IMR-90 (cell line): Measurements from ENCODE around the gene CNNM2. TPM values are rescaled to one million over a fixed set of nuclear protein-coding genes. Genes with fewer than 3 reads are reported as not detected.

Source experiments
- ATAC-seq: fragments of 200-7000 bp; cut with Tn5 transposase; 2 replicates; pipeline ENCODE4 v1.9.1; 2020; ENCODE audit warnings: low read depth, mild to moderate bottlenecking, moderate library complexity
- BruUV-seq: library from RNA; stranded (reverse); fragments of 400-500 nt; replicated peaks from 2 replicates; lab custom pipeline; 2021; lab: Mats Ljungman, UMichigan
- CTCF ChIA-PET: fragments of 300-600 bp; formaldehyde crosslinking; extraction: SDS; loops from one replicate; lab custom pipeline; 2021; ENCODE audit warnings: antibody characterized with exemption; lab: Yijun Ruan, JAX
- POLR2A ChIA-PET: fragments of 300-600 bp; sonication (Branson Sonifier 250); formaldehyde crosslinking; loops from one replicate; lab custom pipeline; 2022; ENCODE audit warnings: antibody characterized with exemption; ENCODE audit not compliant: unreplicated experiment; lab: Charles Lee
- DNase-seq: peaks from one replicate; pipeline ENCODE4 v3.0.0; 2013
- H2AFZ ChIP-seq: replicated peaks from 2 replicates; pipeline ENCODE3; 2013; ENCODE audit warnings: low read length, mild to moderate bottlenecking; ENCODE audit not compliant: poor library complexity
- H2AK5ac ChIP-seq: 2 replicates; pipeline ENCODE4 v1.6.1; 2013; ENCODE audit warnings: low read depth, low read length, inconsistent platforms
- H2AK9ac ChIP-seq: replicated peaks from 2 replicates; pipeline ENCODE3; 2013; ENCODE audit warnings: mild to moderate bottlenecking, low read depth, low read length, moderate library complexity; ENCODE audit not compliant: poor library complexity
- H2BK120ac ChIP-seq: 2 replicates; pipeline ENCODE4 v1.6.1; 2013; ENCODE audit warnings: low read depth, low read length, inconsistent platforms
- H2BK15ac ChIP-seq: 3 replicates; pipeline ENCODE4 v1.6.1; 2013; ENCODE audit warnings: low read depth, low read length, inconsistent platforms
- H2BK20ac ChIP-seq: 2 replicates; pipeline ENCODE4 v1.6.1; 2013; ENCODE audit warnings: low read depth, mild to moderate bottlenecking, inconsistent platforms, low read length, moderate library complexity
- H2BK5ac ChIP-seq: 2 replicates; pipeline ENCODE4 v1.6.1; 2013; ENCODE audit warnings: mild to moderate bottlenecking, low read depth, low read length, inconsistent platforms; ENCODE audit not compliant: poor library complexity, severe bottlenecking
- H3K14ac ChIP-seq: replicated peaks from 2 replicates; pipeline ENCODE4 v1.6.1; 2013; ENCODE audit warnings: low read depth, low read length, inconsistent platforms
- H3K18ac ChIP-seq: 2 replicates; pipeline ENCODE4 v1.6.1; 2013; ENCODE audit warnings: low read depth, low read length, control low read depth
- H3K23ac ChIP-seq: 2 replicates; pipeline ENCODE4 v1.6.1; 2013; ENCODE audit warnings: low read depth, low read length, inconsistent platforms
- H3K27ac ChIP-seq: 2 replicates; pipeline ENCODE4 v1.5.1; 2013; ENCODE audit warnings: mild to moderate bottlenecking, control low read depth, low read length; ENCODE audit not compliant: insufficient read depth
- H3K27me3 ChIP-seq: 2 replicates; pipeline ENCODE4 v1.6.1; 2013; ENCODE audit warnings: low read length; ENCODE audit not compliant: control insufficient read depth, insufficient read depth
- H3K36me3 ChIP-seq: 2 replicates; pipeline ENCODE4 v1.6.1; 2013; ENCODE audit warnings: low read length, mixed read lengths; ENCODE audit not compliant: control insufficient read depth, insufficient read depth
- H3K4ac ChIP-seq: 2 replicates; pipeline ENCODE4 v1.6.1; 2013; ENCODE audit warnings: low read depth, low read length, inconsistent platforms
- H3K4me1 ChIP-seq: 2 replicates; pipeline ENCODE4 v1.6.1; 2013; ENCODE audit warnings: low read length, mixed read lengths; ENCODE audit not compliant: control insufficient read depth, insufficient read depth
- H3K4me2 ChIP-seq: 2 replicates; pipeline ENCODE4 v1.6.1; 2013; ENCODE audit warnings: low read depth, mild to moderate bottlenecking, control low read depth, low read length, moderate library complexity
- H3K4me3 ChIP-seq: 2 replicates; pipeline ENCODE4 v1.5.1; 2013; ENCODE audit warnings: low read depth, mild to moderate bottlenecking, control low read depth, low read length, moderate library complexity; ENCODE audit not compliant: insufficient read depth
- H3K56ac ChIP-seq: 2 replicates; pipeline ENCODE4 v1.6.1; 2013; ENCODE audit warnings: low read length, inconsistent platforms; ENCODE audit not compliant: insufficient read depth; ENCODE audit errors: extremely low read depth
- H3K79me1 ChIP-seq, 2 experiments: 2 replicates each; pipeline ENCODE4 v1.6.1; 2013; ENCODE audit warnings: low read length in 2 of 2, inconsistent platforms in 1 of 2, low read depth in 1 of 2
- H3K9ac ChIP-seq: 2 replicates; pipeline ENCODE4 v1.6.1; 2013; ENCODE audit warnings: low read depth, low read length, control low read depth
- H3K9me1 ChIP-seq: 2 replicates; pipeline ENCODE4 v1.6.1; 2013; ENCODE audit warnings: low read length, inconsistent platforms; ENCODE audit not compliant: insufficient read depth
- H3K9me3 ChIP-seq: 2 replicates; pipeline ENCODE4 v1.6.1; 2013; ENCODE audit warnings: low read length; ENCODE audit not compliant: control insufficient read depth, insufficient read depth
- H4K20me1 ChIP-seq: 2 replicates; pipeline ENCODE4 v1.6.1; 2013; ENCODE audit warnings: low read length, inconsistent platforms; ENCODE audit not compliant: insufficient read depth
- H4K5ac ChIP-seq: 2 replicates; pipeline ENCODE4 v1.6.1; 2013; ENCODE audit warnings: mild to moderate bottlenecking, low read depth, low read length, control low read depth
- H4K8ac ChIP-seq, 2 experiments: 2 replicates each; pipeline ENCODE4 v1.6.1; 2013; ENCODE audit warnings: low read depth in 2 of 2, low read length in 2 of 2, control low read depth in 1 of 2, inconsistent platforms in 1 of 2
- H4K91ac ChIP-seq: 2 replicates; pipeline ENCODE4 v1.6.1; 2013; ENCODE audit warnings: low read depth, low read length, inconsistent platforms; ENCODE audit not compliant: insufficient read depth
- BHLHE40 ChIP-seq: fragments of 150-350 bp; IDR thresholded peaks from 2 replicates; pipeline ENCODE4 v1.6.1; 2016; ENCODE audit warnings: mild to moderate bottlenecking, low read depth, low read length
- CHD1 ChIP-seq: IDR thresholded peaks from 2 replicates; pipeline ENCODE4 v1.6.1; 2012; ENCODE audit warnings: low read depth, low read length, improper control_type of control experiment
- FOS ChIP-seq: fragments of 150-350 bp; IDR thresholded peaks from 2 replicates; pipeline ENCODE4 v1.6.1; 2016; ENCODE audit warnings: low read depth, low read length
- MAFK ChIP-seq: IDR thresholded peaks from 2 replicates; pipeline ENCODE4 v1.6.1; 2012; ENCODE audit warnings: low read depth, low read length, improper control_type of control experiment
- MAZ ChIP-seq: IDR thresholded peaks from 2 replicates; pipeline ENCODE4 v1.6.1; 2012; ENCODE audit warnings: low read depth, mild to moderate bottlenecking, low read length, improper control_type of control experiment, moderate library complexity, borderline replicate concordance
- NFE2L2 ChIP-seq: fragments of 150-350 bp; IDR thresholded peaks from 2 replicates; pipeline ENCODE4 v1.6.1; 2016; ENCODE audit warnings: low read depth, mild to moderate bottlenecking, low read length
- POLR2A ChIP-seq: IDR thresholded peaks from 2 replicates; pipeline ENCODE4 v1.6.1; 2012; ENCODE audit warnings: mild to moderate bottlenecking, low read depth, low read length
- RCOR1 ChIP-seq: IDR thresholded peaks from 2 replicates; pipeline ENCODE4 v1.6.1; 2012; ENCODE audit warnings: mild to moderate bottlenecking, low read length, improper control_type of control experiment; ENCODE audit not compliant: insufficient replicate concordance
- RFX5 ChIP-seq: IDR thresholded peaks from 2 replicates; pipeline ENCODE4 v1.8.0; 2012; ENCODE audit warnings: low read depth, mild to moderate bottlenecking, low read length, moderate library complexity
- WGBS, 2 experiments: methylation state at CpG; one replicate each; pipeline versions ENCODE4 v1.1.5 to v1.1.7; 2013; ENCODE audit warnings: missing lambda C conversion rate in 2 of 2; ENCODE audit not compliant: insufficient read length in 1 of 2; ENCODE audit errors: extremely low coverage in 2 of 2; 5-methylcytosine and 5-hydroxymethylcytosine counted together
- dilution Hi-C: fragments of 300-500 bp; cut with HindIII; formaldehyde crosslinking; loops from one replicate; pipeline ENCODE4 v1.14.3; 2018; ENCODE audit warnings: low sequenced_read_pairs; ENCODE audit not compliant: unreplicated experiment
- in situ Hi-C: fragments of 300-500 bp; cut with MboI; formaldehyde crosslinking; loops from 3 replicates; pipeline ENCODE4 v1.14.3; 2019; ENCODE audit warnings: low sequenced_read_pairs, inconsistent platforms, mixed read lengths
- intact Hi-C: fragments of 100-400 bp; cut with micrococcal nuclease; formaldehyde crosslinking; loops from 2 replicates; pipeline ENCODE4 v1.10.0; 2022
- polyA plus RNA-seq, 3 experiments: library from polyadenylated mRNA; depleted of rRNA; stranded (reverse); fragments of >200 nt; gene quantifications; 2 replicates each; pipeline ENCODE4 v1.2.3, GENCODE V29; 2012; ENCODE audit warnings: low replicate concordance in 1 of 3
- total RNA-seq: library from RNA; depleted of rRNA; stranded (reverse); fragments of >200 nt; gene quantifications from 2 replicates; pipeline ENCODE4 v1.2.3, GENCODE V29; 2012
- TF ChIP-seq, protein P1 (sequence below): fragments of 150-350 bp; IDR thresholded peaks from 2 replicates; pipeline ENCODE4 v1.6.1; 2017; ENCODE audit warnings: mild to moderate bottlenecking, antibody characterized with exemption, low read length, low read depth

Gene CNNM2
- total and polyA plus RNA-seq, 2 of the 4 experiments (the other 2 are of a cell fraction) = 4.7 to 5.6 TPM

DNA sequence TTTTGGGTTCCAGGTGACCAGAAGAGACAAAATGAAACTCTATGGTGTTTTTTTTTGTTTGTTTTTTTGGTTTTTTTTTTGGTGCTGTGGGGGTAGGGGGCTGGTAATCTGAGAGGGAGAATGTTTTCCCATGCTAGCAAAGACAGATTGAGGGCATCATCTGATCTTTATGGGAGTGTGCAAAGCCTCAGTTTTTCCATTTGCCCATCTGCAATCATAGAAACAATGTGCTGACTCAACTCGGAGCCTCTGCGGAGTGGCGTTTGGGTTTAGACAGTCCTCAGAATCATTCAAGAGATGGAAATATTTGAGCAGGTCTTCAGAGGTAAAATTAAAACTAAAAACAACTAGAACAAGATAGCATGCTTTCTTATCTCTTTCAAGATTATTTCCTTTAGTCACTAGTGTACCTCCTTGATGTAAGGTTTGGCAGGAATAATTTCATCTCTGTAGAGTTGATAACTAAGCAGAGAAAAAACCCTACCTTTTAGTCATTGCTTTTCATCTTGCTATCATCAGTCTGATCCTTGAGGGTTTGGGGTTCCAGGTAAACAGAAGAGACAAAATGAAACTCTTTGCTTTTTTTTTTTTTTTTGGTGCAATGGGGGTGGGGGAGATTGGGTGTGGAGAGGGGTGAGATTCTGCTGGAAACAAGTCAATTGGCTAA is 18.0 kb downstream of the CNNM2 start:
- no peak for ATAC-seq
- peaks cover 22 to 69% of the 10 kb centered on the region in 2 experiments for H3K79me1 ChIP-seq
- intact Hi-C loops (no loop called here), in situ Hi-C loops (no loop called here), dilution Hi-C loops (no loop called here)
- H3K9me1 ChIP-seq = no peaks in the 10 kb centered on the region; the same call in 1 of the 2 replicates
- H3K18ac ChIP-seq = no peak overlapping the region
- no peak overlapping the region for H2AFZ ChIP-seq
- POLR2A ChIA-PET = no interaction called here
- no peak overlapping the region for H4K8ac ChIP-seq
- CTCF ChIA-PET = no interaction called here
- no peak overlapping the region for H3K4ac ChIP-seq
- TF ChIP-seq RFX5 = no peak
- TF ChIP-seq MAFK = no peak
- no peak for TF ChIP-seq NFE2L2
- no peak for TF ChIP-seq FOS
- no peak for TF ChIP-seq RCOR1
- no peak for TF ChIP-seq POLR2A
- no peak for TF ChIP-seq CHD1
- TF ChIP-seq, protein P1, sequence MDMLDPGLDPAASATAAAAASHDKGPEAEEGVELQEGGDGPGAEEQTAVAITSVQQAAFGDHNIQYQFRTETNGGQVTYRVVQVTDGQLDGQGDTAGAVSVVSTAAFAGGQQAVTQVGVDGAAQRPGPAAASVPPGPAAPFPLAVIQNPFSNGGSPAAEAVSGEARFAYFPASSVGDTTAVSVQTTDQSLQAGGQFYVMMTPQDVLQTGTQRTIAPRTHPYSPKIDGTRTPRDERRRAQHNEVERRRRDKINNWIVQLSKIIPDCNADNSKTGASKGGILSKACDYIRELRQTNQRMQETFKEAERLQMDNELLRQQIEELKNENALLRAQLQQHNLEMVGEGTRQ = no peak
- TF ChIP-seq BHLHE40 = no peak
- no peak for TF ChIP-seq MAZ
- H3K27me3 ChIP-seq = no peaks in the 10 kb centered on the region
- no TSS peak for BruUV-seq
- H3K27ac ChIP-seq = no peak overlapping the region
- peaks cover 1% of the 10 kb centered on the region; the same call in 1 of the 2 replicates for H3K36me3 ChIP-seq
- peaks cover 4% of the 10 kb centered on the region; the same call in 1 of the 2 replicates for H4K20me1 ChIP-seq
- H2BK5ac ChIP-seq = no peak overlapping the region
- H4K5ac ChIP-seq = no peak overlapping the region
- no peak overlapping the region for H3K4me2 ChIP-seq
- H3K23ac ChIP-seq = no peak overlapping the region
- H3K56ac ChIP-seq = no peak overlapping the region
- no peaks in the 10 kb centered on the region; the same call in 1 of the 2 replicates for H3K9me3 ChIP-seq
- H3K4me1 ChIP-seq = no peaks in the 10 kb centered on the region
- H4K91ac ChIP-seq = no peak overlapping the region
- H3K14ac ChIP-seq = no peak overlapping the region
- no CpG with 5 or more reads among the region's 3 CpGs for WGBS, 2 experiments
- no peak for DNase-seq
- no peak overlapping the region for H2AK9ac ChIP-seq
- H2BK15ac ChIP-seq = no peak overlapping the region
- H2BK20ac ChIP-seq = no peak overlapping the region
- no peak overlapping the region for H3K9ac ChIP-seq
- no peak overlapping the region for H2AK5ac ChIP-seq
- no peak overlapping the region for H3K4me3 ChIP-seq
- no peak overlapping the region for H2BK120ac ChIP-seq
